ENCODE measurements around the gene TXNDC11.

Gene TXNDC11

GRCh38 chr16:11679941-11680911 lies 62.4 kb downstream of the TXNDC11 start:
- Mint-ChIP-seq H3K27me3 (ENCODE audit: low read depth, poor library complexity) (no peaks in the 10 kb centered on the region), H3K4me1 (peaks cover 22% of the 10 kb centered on the region), H3K9me3 (no peaks in the 10 kb centered on the region), H3K27ac (peak overlapping the region; percentile 94), H3K4me3 (no peak overlapping the region), H3K36me3 (ENCODE audit: low read depth) (peaks cover 47% of the 10 kb centered on the region)
- no peak for DNase-seq
- no peak for TF ChIP-seq CTCF (IDR thresholded peaks at IDR 0.05)

DNA sequence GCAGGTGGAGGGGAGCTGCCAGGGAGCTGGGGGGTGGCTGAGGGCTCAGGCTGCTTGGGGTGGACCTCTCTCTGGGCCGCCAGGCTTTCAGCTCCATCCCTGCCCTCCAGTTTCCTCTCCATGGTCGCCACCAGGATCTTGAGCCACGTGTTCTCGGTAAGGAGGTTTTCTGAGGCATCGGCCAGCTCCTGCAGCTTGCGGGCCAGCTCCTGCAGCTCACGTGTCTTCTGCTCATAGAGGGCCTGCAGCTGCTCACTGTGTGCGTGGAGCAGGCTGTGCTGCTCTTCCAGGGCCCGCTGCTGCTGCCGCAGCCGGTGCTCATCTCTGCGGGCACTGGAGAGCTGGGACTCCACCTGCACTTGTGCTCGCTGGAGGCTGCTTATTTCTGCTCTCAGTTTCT lies 63.4 kb downstream of the TXNDC11 start:
- Mint-ChIP-seq H3K4me1 (peaks cover 26% of the 10 kb centered on the region), H3K27ac (peak overlapping the region; percentile 94), H3K36me3 (ENCODE audit: low read depth) (peaks cover 40% of the 10 kb centered on the region), H3K9me3 (no peaks in the 10 kb centered on the region), H3K27me3 (ENCODE audit: low read depth, poor library complexity) (no peaks in the 10 kb centered on the region), H3K4me3 (no peak overlapping the region)
- no peak for DNase-seq
- TF ChIP-seq CTCF (IDR thresholded peaks at IDR 0.05), result no peak

DNA sequence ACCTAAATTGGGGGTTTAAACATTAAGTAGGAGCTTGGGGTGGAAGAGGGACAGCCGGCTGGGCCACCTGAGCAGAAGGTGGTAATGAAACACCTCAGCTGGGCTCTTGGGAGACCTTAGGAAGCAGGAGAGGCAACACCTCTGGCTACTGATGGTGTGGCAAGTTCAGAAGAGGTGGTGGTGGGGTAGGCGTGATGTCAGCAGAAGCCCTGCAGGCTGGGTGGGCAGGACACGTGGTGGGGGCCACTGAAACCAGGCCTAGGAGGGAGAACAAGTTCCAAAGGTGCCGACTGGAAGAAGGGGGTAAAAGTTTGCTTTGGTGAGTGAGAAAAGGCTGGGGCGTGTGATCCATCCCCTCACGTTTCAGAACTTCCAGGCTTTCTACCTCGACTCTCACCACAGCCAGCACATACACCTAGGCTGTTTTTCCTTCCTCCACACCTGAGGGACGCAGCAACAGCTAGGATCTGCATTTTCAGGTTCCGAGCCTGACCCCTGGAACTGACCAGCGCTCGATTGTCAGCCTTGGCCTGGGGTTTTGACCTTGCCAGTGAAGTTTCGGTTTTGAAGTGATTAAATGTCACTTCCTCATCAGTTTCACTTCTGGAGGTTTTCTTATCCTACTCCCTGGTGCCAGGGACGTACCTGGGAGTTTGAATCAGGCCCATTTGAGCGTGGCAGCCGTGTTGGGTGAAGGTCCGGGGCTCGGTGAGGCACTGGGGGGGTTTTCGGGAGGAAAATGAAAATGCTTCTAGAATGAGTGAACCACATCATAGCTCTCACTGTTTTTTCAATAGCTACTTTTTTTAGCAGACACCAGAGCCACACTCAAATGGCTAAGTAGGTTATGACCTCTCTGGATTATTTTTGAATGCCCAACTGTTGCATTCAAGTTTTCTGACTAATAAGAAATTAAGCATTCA lies 64.4 kb downstream of the TXNDC11 start:
- H3K27ac Mint-ChIP-seq, result peak overlapping the region; percentile 95
- TF ChIP-seq CTCF (IDR thresholded peaks at IDR 0.05), result no peak
- no peaks in the 10 kb centered on the region for H3K9me3 Mint-ChIP-seq
- no peak for DNase-seq
- H3K27me3 Mint-ChIP-seq (ENCODE audit: low read depth, poor library complexity), result no peaks in the 10 kb centered on the region
- no peak overlapping the region for H3K4me3 Mint-ChIP-seq
- peaks cover 32% of the 10 kb centered on the region for H3K36me3 Mint-ChIP-seq (ENCODE audit: low read depth)
- H3K4me1 Mint-ChIP-seq, result peaks cover 26% of the 10 kb centered on the region

- peaks cover 33% of the 10 kb centered on the region for H3K4me1 Mint-ChIP-seq
- H3K9me3 Mint-ChIP-seq, result no peaks in the 10 kb centered on the region
- peaks cover 25% of the 10 kb centered on the region for H3K36me3 Mint-ChIP-seq (ENCODE audit: low read depth)
- no peak overlapping the region for H3K4me3 Mint-ChIP-seq
- no peaks in the 10 kb centered on the region for H3K27me3 Mint-ChIP-seq (ENCODE audit: low read depth, poor library complexity)
- DNase-seq, result no peak
- no peak for TF ChIP-seq CTCF (IDR thresholded peaks at IDR 0.05)
- H3K27ac Mint-ChIP-seq, result peak overlapping the region; percentile 95
These were observed 65.2 kb downstream of the TXNDC11 start for GRCh38 chr16:11677451-11677951.

DNA sequence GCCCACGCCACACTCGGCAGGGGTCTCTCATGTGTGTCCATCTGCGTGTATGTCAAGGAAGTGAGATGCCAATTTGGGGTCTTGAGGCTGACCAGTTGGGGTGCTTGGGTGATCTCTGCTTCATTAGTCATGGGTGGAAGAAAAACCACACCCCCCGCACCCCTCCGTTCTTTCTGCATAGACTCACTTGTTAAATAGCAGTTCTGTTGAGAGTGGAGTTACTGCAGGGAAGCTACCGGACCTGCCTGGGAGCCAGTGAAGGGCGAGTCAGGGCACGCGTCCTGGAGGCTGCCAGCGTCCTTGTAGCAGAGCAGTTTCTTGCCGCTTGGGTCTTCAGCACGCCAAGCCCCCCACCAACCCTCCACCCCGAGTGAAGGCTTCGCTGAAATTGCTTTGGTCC lies 65.9 kb downstream of the TXNDC11 start:
- H3K4me1 Mint-ChIP-seq, result peaks cover 39% of the 10 kb centered on the region
- H3K36me3 Mint-ChIP-seq (ENCODE audit: low read depth), result peaks cover 25% of the 10 kb centered on the region
- H3K9me3 Mint-ChIP-seq, result no peaks in the 10 kb centered on the region
- TF ChIP-seq CTCF (IDR thresholded peaks at IDR 0.05), result no peak
- no peak overlapping the region for H3K4me3 Mint-ChIP-seq
- no peaks in the 10 kb centered on the region for H3K27me3 Mint-ChIP-seq (ENCODE audit: low read depth, poor library complexity)
- DNase-seq, result no peak
- H3K27ac Mint-ChIP-seq, result peak overlapping the region; percentile 95

Measured in nephron progenitor cell (in vitro differentiated cells).